Mesenchymal stem cell (in vitro differentiated cells and primary cell): ENCODE measurements around the gene TMEM225B.

Experiments
- DNase-seq: peaks from one replicate; pipeline ENCODE4 v3.0.0-alpha.2; 2013
- H2AFZ ChIP-seq: one replicate; pipeline ENCODE4 v1.6.1; 2013; ENCODE audit warnings: low read depth, mild to moderate bottlenecking, control low read depth, inconsistent platforms, low read length, moderate library complexity
- H2AK5ac ChIP-seq: 2 replicates; pipeline ENCODE4 v1.6.1; 2013; ENCODE audit warnings: low read length, moderate library complexity, mild to moderate bottlenecking, inconsistent platforms; ENCODE audit not compliant: severe bottlenecking
- H2BK120ac ChIP-seq: one replicate; pipeline ENCODE4 v1.6.1; 2013; ENCODE audit warnings: low read depth, mild to moderate bottlenecking, inconsistent platforms, low read length, moderate library complexity
- H2BK12ac ChIP-seq, 2 experiments: one replicate each; pipeline ENCODE4 v1.6.1; 2013; ENCODE audit warnings: inconsistent platforms in 2 of 2, low read length in 2 of 2, mild to moderate bottlenecking in 2 of 2, moderate library complexity in 2 of 2, control low read depth in 1 of 2
- H2BK15ac ChIP-seq: one replicate; pipeline ENCODE4 v1.6.1; 2013; ENCODE audit warnings: mild to moderate bottlenecking, low read depth, inconsistent platforms; ENCODE audit not compliant: poor library complexity, severe bottlenecking
- H2BK5ac ChIP-seq: 2 replicates; pipeline ENCODE4 v1.6.1; 2013; ENCODE audit warnings: low read depth, mild to moderate bottlenecking, low read length, control low read depth, inconsistent platforms; ENCODE audit not compliant: poor library complexity, severe bottlenecking
- H3K14ac ChIP-seq, 2 experiments: one replicate each; pipeline ENCODE4 v1.6.1; 2013; ENCODE audit warnings: inconsistent platforms in 2 of 2, low read length in 2 of 2, control low read depth in 1 of 2, mild to moderate bottlenecking in 1 of 2, moderate library complexity in 1 of 2
- H3K18ac ChIP-seq, 2 experiments: one replicate each; pipeline ENCODE4 v1.6.1; 2013; ENCODE audit warnings: inconsistent platforms in 2 of 2, low read length in 2 of 2, control low read depth in 1 of 2, low read depth in 1 of 2, mild to moderate bottlenecking in 1 of 2
- H3K23ac ChIP-seq, 2 experiments: one replicate each; pipeline ENCODE4 v1.6.1; 2013; ENCODE audit warnings: inconsistent platforms in 2 of 2, low read length in 2 of 2, mild to moderate bottlenecking in 2 of 2, moderate library complexity in 2 of 2, control low read depth in 1 of 2
- H3K27ac ChIP-seq: 2 replicates; pipeline ENCODE4 v1.5.1; 2013; ENCODE audit warnings: mild to moderate bottlenecking, moderate library complexity, low read length, control low read depth, inconsistent platforms; ENCODE audit not compliant: poor library complexity, severe bottlenecking
- H3K27me3 ChIP-seq, 2 experiments: 2 replicates each; pipeline versions ENCODE4 v1.6.1 to v1.7.0; 2013; ENCODE audit warnings: low read length in 2 of 2, mild to moderate bottlenecking in 2 of 2, moderate library complexity in 2 of 2, control low read depth in 1 of 2, inconsistent platforms in 1 of 2; ENCODE audit not compliant: control insufficient read depth in 1 of 2, insufficient read depth in 1 of 2
- H3K36me3 ChIP-seq, 2 experiments: 2 replicates each; pipeline versions ENCODE4 v1.6.1 to v1.7.0; 2013; ENCODE audit warnings: low read length in 2 of 2, control low read depth in 1 of 2, inconsistent platforms in 1 of 2, low read depth in 1 of 2, mild to moderate bottlenecking in 1 of 2; ENCODE audit not compliant: insufficient read depth in 2 of 2, control insufficient read depth in 1 of 2
- H3K4ac ChIP-seq, 2 experiments: one replicate each; pipeline ENCODE4 v1.6.1; 2013; ENCODE audit warnings: inconsistent platforms in 2 of 2, low read length in 2 of 2, mild to moderate bottlenecking in 2 of 2, moderate library complexity in 2 of 2, control low read depth in 1 of 2, low read depth in 1 of 2
- H3K4me1 ChIP-seq: 2 replicates; pipeline ENCODE4 v1.6.1; 2013; ENCODE audit warnings: low read depth, low read length, control low read depth; ENCODE audit not compliant: control insufficient read depth, insufficient read depth
- H3K4me2 ChIP-seq: 2 replicates; pipeline ENCODE4 v1.6.1; 2013; ENCODE audit warnings: low read length, mild to moderate bottlenecking, inconsistent platforms; ENCODE audit not compliant: poor library complexity, severe bottlenecking
- H3K4me3 ChIP-seq, 2 experiments: 2 replicates each; pipeline versions ENCODE4 v1.5.1 to v1.7.0; 2013; ENCODE audit warnings: low read length in 2 of 2, mild to moderate bottlenecking in 2 of 2, control low read depth in 1 of 2, low read depth in 1 of 2; ENCODE audit not compliant: insufficient read depth in 1 of 2
- H3K79me1 ChIP-seq: replicated peaks from 2 replicates; pipeline ENCODE4 v1.6.1; 2013; ENCODE audit warnings: mild to moderate bottlenecking, control low read depth, low read length, inconsistent platforms; ENCODE audit not compliant: poor library complexity, severe bottlenecking
- H3K9ac ChIP-seq: 2 replicates; pipeline ENCODE4 v1.7.0; 2013; ENCODE audit warnings: mild to moderate bottlenecking, low read length, moderate library complexity
- H3K9me3 ChIP-seq: 2 replicates; pipeline ENCODE4 v1.7.0; 2013; ENCODE audit warnings: mild to moderate bottlenecking, low read length; ENCODE audit not compliant: control insufficient read depth
- H4K8ac ChIP-seq: one replicate; pipeline ENCODE4 v1.6.1; 2013; ENCODE audit warnings: inconsistent platforms, mild to moderate bottlenecking, low read length, moderate library complexity
- H4K91ac ChIP-seq: one replicate; pipeline ENCODE4 v1.6.1; 2013; ENCODE audit warnings: mild to moderate bottlenecking, low read length, inconsistent platforms
- WGBS: methylation state at CpG from one replicate; pipeline ENCODE4 v1.1.7; 2013; ENCODE audit warnings: mixed read lengths; 5-methylcytosine and 5-hydroxymethylcytosine counted together

TMEM225B gene

GRCh38 chr7:99623091-99623693 is 25.1 kb downstream of the TMEM225B start:
- Histone ChIP-seq H3K79me1 (peaks cover 65% of the 10 kb centered on the region), H3K4me1 (peaks cover 1% of the 10 kb centered on the region), H3K4me3 (no peak overlapping the region), H2AFZ (no peak overlapping the region), H2BK12ac (no peak overlapping the region), H3K14ac (no peak overlapping the region), H3K36me3 (peaks cover 68 to 98% of the 10 kb centered on the region in 2 experiments), H3K27ac (no peak overlapping the region), H3K23ac (no peak overlapping the region), H3K4ac (no peak overlapping the region), H3K9ac (no peak overlapping the region), H3K27me3 (no peaks in the 10 kb centered on the region), H3K18ac (no peak overlapping the region), H3K4me2 (no peak overlapping the region), H2AK5ac (no peak overlapping the region), H4K8ac (no peak overlapping the region), H3K9me3 (no peaks in the 10 kb centered on the region), H2BK5ac (no peak overlapping the region), H2BK15ac (no peak overlapping the region), H4K91ac (no peak overlapping the region), H2BK120ac (no peak overlapping the region)
- no peak for DNase-seq
- 90% methylated on average over 7 of the region's 7 CpGs for WGBS

DNA sequence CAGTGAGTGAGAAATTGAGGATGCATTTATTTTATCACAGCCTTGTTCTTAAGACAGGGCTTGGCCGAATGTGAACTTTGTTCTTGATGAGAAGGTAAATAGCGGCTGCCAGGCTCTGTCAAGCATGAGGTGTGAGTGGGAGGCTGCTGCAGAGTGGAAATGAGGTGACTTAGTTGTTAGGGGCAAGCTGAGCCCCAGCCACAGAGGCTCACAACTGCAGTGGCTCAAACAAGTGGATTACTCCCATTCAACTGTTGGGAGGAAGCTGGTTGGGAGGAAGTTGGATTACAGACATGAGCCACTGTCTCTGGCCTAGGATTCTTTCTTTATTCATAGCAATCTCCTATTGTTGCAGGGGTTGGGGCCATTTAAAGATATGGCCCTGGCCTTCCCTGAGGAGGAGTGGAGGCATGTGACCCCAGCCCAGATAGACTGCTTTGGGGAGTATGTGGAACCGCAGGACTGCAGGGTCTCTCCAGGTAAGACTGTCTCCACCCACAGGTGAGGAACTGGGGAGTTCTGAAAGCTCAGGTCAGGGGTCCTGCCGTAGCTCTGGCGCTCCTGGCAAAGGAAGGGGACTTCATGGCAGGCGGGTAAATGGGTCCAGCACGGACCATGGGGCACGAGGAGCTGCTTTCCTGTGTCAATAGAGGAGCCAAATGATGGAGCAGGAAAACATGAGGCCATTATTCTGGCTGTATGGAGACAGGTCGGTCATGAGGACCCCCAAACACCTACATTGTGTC is 25.8 kb downstream of the TMEM225B start:
- H3K4me1 ChIP-seq: no peaks in the 10 kb centered on the region
- no peak overlapping the region for H2BK15ac ChIP-seq
- H2AFZ ChIP-seq: no peak overlapping the region
- no peak overlapping the region for H2AK5ac ChIP-seq
- H3K4me3 ChIP-seq: no peak overlapping the region
- H3K9ac ChIP-seq: no peak overlapping the region
- no peak overlapping the region for H3K27ac ChIP-seq
- H2BK5ac ChIP-seq: no peak overlapping the region
- H4K8ac ChIP-seq: no peak overlapping the region
- H2BK12ac ChIP-seq: no peak overlapping the region
- no peak overlapping the region for H3K4me2 ChIP-seq
- H3K36me3 ChIP-seq: peaks cover 72 to 100% of the 10 kb centered on the region in 2 experiments
- H3K27me3 ChIP-seq: no peaks in the 10 kb centered on the region
- H3K4ac ChIP-seq: no peak overlapping the region
- H3K23ac ChIP-seq: no peak overlapping the region
- no peak overlapping the region for H3K18ac ChIP-seq
- 96% methylated on average over 9 of the region's 9 CpGs for WGBS
- H2BK120ac ChIP-seq: no peak overlapping the region
- no peak overlapping the region for H3K14ac ChIP-seq
- H4K91ac ChIP-seq: no peak overlapping the region
- no peaks in the 10 kb centered on the region for H3K9me3 ChIP-seq
- peaks cover 64% of the 10 kb centered on the region for H3K79me1 ChIP-seq
- no peak for DNase-seq

DNA sequence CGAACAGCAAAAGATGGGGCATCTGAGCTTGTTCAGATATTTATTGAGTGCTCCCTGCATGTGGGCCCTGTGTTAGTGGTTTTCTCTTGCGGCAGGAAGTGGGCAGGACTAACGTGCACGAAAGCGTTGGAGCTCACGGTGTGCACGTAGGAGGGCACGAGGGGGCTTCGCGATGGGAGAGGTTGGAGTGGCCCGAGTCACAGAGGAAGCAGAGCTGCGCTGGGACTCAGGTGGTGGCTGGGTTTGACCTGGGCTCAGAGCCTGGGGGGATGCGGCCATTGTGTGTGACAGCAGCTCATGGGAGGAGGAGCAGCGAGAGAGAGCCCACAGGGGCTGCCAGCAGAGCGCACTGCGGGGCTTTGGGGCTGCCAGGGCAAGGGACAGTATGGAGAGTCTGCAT is 26.4 kb downstream of the TMEM225B start:
- H4K91ac ChIP-seq: no peak overlapping the region
- no peak overlapping the region for H4K8ac ChIP-seq
- DNase-seq: no peak
- H3K4me2 ChIP-seq: no peak overlapping the region
- no peak overlapping the region for H3K23ac ChIP-seq
- no peak overlapping the region for H2BK120ac ChIP-seq
- H3K4me3 ChIP-seq: no peak overlapping the region
- no peak overlapping the region for H2AK5ac ChIP-seq
- no peaks in the 10 kb centered on the region for H3K9me3 ChIP-seq
- no peak overlapping the region for H3K9ac ChIP-seq
- H3K14ac ChIP-seq: no peak overlapping the region
- peaks cover 76 to 100% of the 10 kb centered on the region in 2 experiments for H3K36me3 ChIP-seq
- no peak overlapping the region for H2BK15ac ChIP-seq
- no peaks in the 10 kb centered on the region for H3K4me1 ChIP-seq
- H3K79me1 ChIP-seq: peaks cover 68% of the 10 kb centered on the region
- H3K27me3 ChIP-seq: no peaks in the 10 kb centered on the region
- no peak overlapping the region for H3K27ac ChIP-seq
- H3K4ac ChIP-seq: no peak overlapping the region
- no peak overlapping the region for H2AFZ ChIP-seq
- H3K18ac ChIP-seq: no peak overlapping the region
- no peak overlapping the region for H2BK5ac ChIP-seq
- WGBS: 98% methylated on average over 16 of the region's 16 CpGs
- no peak overlapping the region for H2BK12ac ChIP-seq

- H2AFZ ChIP-seq: no peak overlapping the region
- no peak overlapping the region for H3K4me3 ChIP-seq
- H3K4me1 ChIP-seq: no peaks in the 10 kb centered on the region
- H3K4ac ChIP-seq: no peak overlapping the region
- H2BK5ac ChIP-seq: no peak overlapping the region
- H3K14ac ChIP-seq: no peak overlapping the region
- H4K91ac ChIP-seq: no peak overlapping the region
- no peak overlapping the region for H3K9ac ChIP-seq
- H3K36me3 ChIP-seq: peaks cover 76 to 100% of the 10 kb centered on the region in 2 experiments
- H3K79me1 ChIP-seq: peaks cover 65% of the 10 kb centered on the region
- no peak overlapping the region for H3K4me2 ChIP-seq
- WGBS: 95% methylated on average over 5 of the region's 5 CpGs
- H3K27me3 ChIP-seq: no peaks in the 10 kb centered on the region
- no peak overlapping the region for H4K8ac ChIP-seq
- H3K9me3 ChIP-seq: no peaks in the 10 kb centered on the region
- no peak overlapping the region for H3K18ac ChIP-seq
- no peak overlapping the region for H2BK12ac ChIP-seq
- H3K27ac ChIP-seq: no peak overlapping the region
- H2BK120ac ChIP-seq: no peak overlapping the region
- no peak overlapping the region for H2BK15ac ChIP-seq
- DNase-seq: no peak
- no peak overlapping the region for H2AK5ac ChIP-seq
- no peak overlapping the region for H3K23ac ChIP-seq
Measured at GRCh38 chr7:99625321-99625720, 27.3 kb downstream of the TMEM225B start.
